ENCODE measurements around the gene COL1A2.

Gene COL1A2

GRCh38 chr7:94412762-94413322 lies 18.1 kb downstream of the COL1A2 start:
- Histone ChIP-seq H3K9ac (no peak overlapping the region), H3K4me2 (no peak overlapping the region), H3K9me3 (replicated peaks in 1 of 11) (no peaks in the 10 kb centered on the region), H4K20me1 (no peaks in the 10 kb centered on the region), H3K27me3 (no peaks in the 10 kb centered on the region), H3K27ac (no peak overlapping the region), H3K36me3 (no peaks in the 10 kb centered on the region), H3K4me3 (no peak overlapping the region), H3K4me1 (peaks cover 0 to 8% (median 0%) of the 10 kb centered on the region in 10 experiments; a peak in 5 of 20 replicates)
- no peak for TF ChIP-seq Cebpa-rat (IDR thresholded peaks at IDR 0.05)

- H3K9ac ChIP-seq = no peak overlapping the region
- TF ChIP-seq Cebpa-rat (IDR thresholded peaks at IDR 0.05) = no peak
- H3K27ac ChIP-seq = no peak overlapping the region
- no peak overlapping the region for H3K4me3 ChIP-seq
- H3K36me3 ChIP-seq = no peaks in the 10 kb centered on the region
- H3K9me3 ChIP-seq (replicated peaks in 1 of 11) = no peaks in the 10 kb centered on the region
- no peak overlapping the region for H3K4me2 ChIP-seq
- peaks cover 0 to 8% (median 0%) of the 10 kb centered on the region in 10 experiments; a peak in 5 of 20 replicates for H3K4me1 ChIP-seq
- H3K27me3 ChIP-seq = no peaks in the 10 kb centered on the region
- H4K20me1 ChIP-seq = no peaks in the 10 kb centered on the region
These were observed 19.8 kb downstream of the COL1A2 start for GRCh38 chr7:94414481-94414880.

GRCh38 chr7:94414980-94415379 lies 20.3 kb downstream of the COL1A2 start:
- Histone ChIP-seq H3K4me3 (no peak overlapping the region), H3K27me3 (no peaks in the 10 kb centered on the region), H4K20me1 (no peaks in the 10 kb centered on the region), H3K4me2 (no peak overlapping the region), H3K4me1 (peaks cover 0 to 8% (median 0%) of the 10 kb centered on the region in 10 experiments; a peak in 5 of 20 replicates), H3K36me3 (no peaks in the 10 kb centered on the region), H3K27ac (no peak overlapping the region), H3K9me3 (replicated peaks in 1 of 11) (no peaks in the 10 kb centered on the region), H3K9ac (no peak overlapping the region)
- no peak for TF ChIP-seq Cebpa-rat (IDR thresholded peaks at IDR 0.05)

DNA sequence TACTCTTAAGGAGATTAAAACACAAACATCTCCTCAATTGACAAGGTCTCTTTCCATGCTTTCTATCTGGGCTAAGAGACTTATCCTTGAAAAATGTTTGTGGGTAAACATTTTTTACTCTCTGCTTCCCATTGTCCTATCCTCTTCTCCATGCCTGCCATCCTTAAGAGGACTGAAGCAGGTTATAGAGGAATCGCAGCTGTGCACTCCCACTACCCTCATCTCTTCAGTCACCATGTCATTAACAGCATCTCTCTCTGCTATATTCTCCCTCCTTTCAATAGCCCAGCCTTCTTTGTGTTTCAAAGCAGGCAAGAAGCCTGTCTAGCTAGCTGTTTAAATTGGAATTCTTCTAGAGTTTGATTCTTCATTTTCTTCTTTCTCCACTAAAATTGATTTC lies 22.6 kb downstream of the COL1A2 start:
- no peak overlapping the region for H3K27ac ChIP-seq
- TF ChIP-seq Cebpa-rat (IDR thresholded peaks at IDR 0.05) = no peak
- H3K4me1 ChIP-seq = no peaks in the 10 kb centered on the region
- no peaks in the 10 kb centered on the region for H4K20me1 ChIP-seq
- H3K9me3 ChIP-seq (replicated peaks in 1 of 11) = no peaks in the 10 kb centered on the region
- H3K36me3 ChIP-seq = no peaks in the 10 kb centered on the region
- H3K4me2 ChIP-seq = no peak overlapping the region
- H3K4me3 ChIP-seq = no peak overlapping the region
- H3K27me3 ChIP-seq = no peaks in the 10 kb centered on the region
- H3K9ac ChIP-seq = no peak overlapping the region

DNA sequence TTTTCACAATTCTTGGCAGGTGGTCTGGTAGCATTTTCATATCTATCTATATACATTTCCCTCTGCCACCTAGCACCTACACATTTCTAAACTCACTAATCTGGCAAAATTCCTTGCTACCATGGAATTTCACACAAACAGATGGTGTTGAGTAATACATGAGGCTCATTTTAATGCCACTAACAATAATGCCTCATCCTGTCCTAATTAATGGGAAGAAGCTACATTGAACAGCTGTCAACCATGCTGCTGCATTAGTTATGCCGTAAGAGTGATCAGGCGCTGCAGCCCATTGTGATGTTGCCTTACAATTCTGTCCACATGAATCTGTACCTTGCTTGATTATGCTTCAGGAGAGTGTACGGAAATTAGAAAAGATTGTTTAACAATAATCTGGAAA lies 23.2 kb downstream of the COL1A2 start:
- Histone ChIP-seq H3K36me3 (no peaks in the 10 kb centered on the region), H4K20me1 (no peaks in the 10 kb centered on the region), H3K9ac (no peak overlapping the region), H3K9me3 (replicated peaks in 1 of 11) (no peaks in the 10 kb centered on the region), H3K27ac (no peak overlapping the region), H3K4me1 (no peaks in the 10 kb centered on the region), H3K4me3 (no peak overlapping the region), H3K4me2 (no peak overlapping the region), H3K27me3 (no peaks in the 10 kb centered on the region)
- no peak for TF ChIP-seq Cebpa-rat (IDR thresholded peaks at IDR 0.05)

- no peaks in the 10 kb centered on the region for H3K27me3 ChIP-seq
- H3K4me1 ChIP-seq = no peaks in the 10 kb centered on the region
- no peak overlapping the region for H3K4me2 ChIP-seq
- no peak overlapping the region for H3K27ac ChIP-seq
- no peak overlapping the region for H3K4me3 ChIP-seq
- no peaks in the 10 kb centered on the region for H4K20me1 ChIP-seq
- no peak overlapping the region for H3K9ac ChIP-seq
- TF ChIP-seq Cebpa-rat (IDR thresholded peaks at IDR 0.05) = no peak
- no peaks in the 10 kb centered on the region for H3K9me3 ChIP-seq (replicated peaks in 1 of 11)
- no peaks in the 10 kb centered on the region for H3K36me3 ChIP-seq
These were observed 24.2 kb downstream of the COL1A2 start for GRCh38 chr7:94418851-94419250.

- no peaks in the 10 kb centered on the region for H4K20me1 ChIP-seq
- H3K36me3 ChIP-seq = no peaks in the 10 kb centered on the region
- H3K27me3 ChIP-seq = no peaks in the 10 kb centered on the region
- H3K9me3 ChIP-seq (replicated peaks in 1 of 11) = no peaks in the 10 kb centered on the region
- no peak for TF ChIP-seq Cebpa-rat (IDR thresholded peaks at IDR 0.05)
- no peak overlapping the region for H3K4me2 ChIP-seq
- no peak overlapping the region for H3K9ac ChIP-seq
- H3K4me3 ChIP-seq = no peak overlapping the region
- no peaks in the 10 kb centered on the region for H3K4me1 ChIP-seq
- no peak overlapping the region for H3K27ac ChIP-seq
These were observed 25.6 kb downstream of the COL1A2 start for GRCh38 chr7:94420328-94420727.

GRCh38 chr7:94421681-94422080 lies 27.0 kb downstream of the COL1A2 start:
- Histone ChIP-seq H3K4me2 (no peak overlapping the region), H4K20me1 (no peaks in the 10 kb centered on the region), H3K27ac (no peak overlapping the region), H3K9ac (no peak overlapping the region), H3K4me3 (no peak overlapping the region), H3K9me3 (replicated peaks in 1 of 11) (no peaks in the 10 kb centered on the region), H3K27me3 (no peaks in the 10 kb centered on the region), H3K4me1 (no peaks in the 10 kb centered on the region), H3K36me3 (no peaks in the 10 kb centered on the region)
- TF ChIP-seq Cebpa-rat (IDR thresholded peaks at IDR 0.05) = no peak

GRCh38 chr7:94422136-94422535 lies 27.4 kb downstream of the COL1A2 start:
- Histone ChIP-seq H4K20me1 (no peaks in the 10 kb centered on the region), H3K36me3 (no peaks in the 10 kb centered on the region)

DNA sequence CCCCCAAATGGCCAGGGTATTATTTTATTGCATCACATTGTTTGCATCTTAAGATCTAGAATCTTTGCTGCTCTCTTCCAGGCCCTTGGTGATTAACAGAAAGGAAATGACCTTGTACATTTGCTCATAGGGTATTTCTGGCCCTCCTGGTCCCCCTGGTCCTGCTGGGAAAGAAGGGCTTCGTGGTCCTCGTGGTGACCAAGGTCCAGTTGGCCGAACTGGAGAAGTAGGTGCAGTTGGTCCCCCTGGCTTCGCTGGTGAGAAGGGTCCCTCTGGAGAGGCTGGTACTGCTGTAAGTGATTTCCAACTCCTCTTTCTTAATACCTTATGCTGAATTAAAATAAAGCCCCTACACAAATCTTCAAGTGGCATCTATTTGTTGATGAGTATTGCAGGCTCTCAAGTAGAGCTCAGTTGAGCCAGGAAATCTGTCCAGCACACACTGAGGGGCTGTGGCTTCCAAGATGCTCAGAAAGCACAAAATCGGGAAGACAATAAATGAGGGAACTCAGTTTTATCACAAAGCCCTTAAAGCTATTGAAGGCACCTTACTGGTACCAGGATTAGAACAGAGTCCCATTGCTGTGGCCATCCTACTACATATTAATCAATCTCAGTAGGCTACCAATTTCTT lies 28.2 kb downstream of the COL1A2 start:
- Histone ChIP-seq H3K4me3 (no peak overlapping the region), H4K20me1 (no peaks in the 10 kb centered on the region), H3K4me1 (no peaks in the 10 kb centered on the region), H3K9me3 (replicated peaks in 1 of 11) (no peaks in the 10 kb centered on the region), H3K4me2 (no peak overlapping the region), H3K27ac (no peak overlapping the region), H3K9ac (no peak overlapping the region), H3K27me3 (no peaks in the 10 kb centered on the region), H3K36me3 (no peaks in the 10 kb centered on the region)
- no peak for TF ChIP-seq Cebpa-rat (IDR thresholded peaks at IDR 0.05)

More at GRCh38 chr7:94422136-94422535, 27.4 kb downstream of the COL1A2 start:
- H3K9ac ChIP-seq = no peak overlapping the region
- no peak overlapping the region for H3K4me3 ChIP-seq
- no peak overlapping the region for H3K27ac ChIP-seq
- H3K4me2 ChIP-seq = no peak overlapping the region
- no peaks in the 10 kb centered on the region for H3K27me3 ChIP-seq
- TF ChIP-seq Cebpa-rat (IDR thresholded peaks at IDR 0.05) = no peak
- no peaks in the 10 kb centered on the region for H3K4me1 ChIP-seq
- no peaks in the 10 kb centered on the region for H3K9me3 ChIP-seq (replicated peaks in 1 of 11)

Data from BLaER1 treated with 17β-estradiol and CSF1 and Interleukin-3, amounts not matched to agents 10 nM and 100 nM (cell line).